B cell (primary cell): ENCODE measurements around the gene MOV10L1.
"Not testable (repeated sequence)": the region's sequence is repeated elsewhere in the genome, so short reads cannot be mapped to it uniquely, and the experiment has no call there.

Experiments
- EZH2 ChIP-seq: IDR thresholded peaks from 2 replicates; pipeline ENCODE4 v1.6.1; 2012; ENCODE audit warnings: borderline replicate concordance, low read depth, mild to moderate bottlenecking, moderate library complexity, low read length; ENCODE audit not compliant: insufficient read depth, poor library complexity, severe bottlenecking
- TF ChIP-seq, protein P1 (sequence below): fragments of 200-600 bp; IDR thresholded peaks from one replicate; pipeline ENCODE4 v1.8.0; 2022; ENCODE audit warnings: antibody characterized with exemption, mild to moderate bottlenecking

DNA sequence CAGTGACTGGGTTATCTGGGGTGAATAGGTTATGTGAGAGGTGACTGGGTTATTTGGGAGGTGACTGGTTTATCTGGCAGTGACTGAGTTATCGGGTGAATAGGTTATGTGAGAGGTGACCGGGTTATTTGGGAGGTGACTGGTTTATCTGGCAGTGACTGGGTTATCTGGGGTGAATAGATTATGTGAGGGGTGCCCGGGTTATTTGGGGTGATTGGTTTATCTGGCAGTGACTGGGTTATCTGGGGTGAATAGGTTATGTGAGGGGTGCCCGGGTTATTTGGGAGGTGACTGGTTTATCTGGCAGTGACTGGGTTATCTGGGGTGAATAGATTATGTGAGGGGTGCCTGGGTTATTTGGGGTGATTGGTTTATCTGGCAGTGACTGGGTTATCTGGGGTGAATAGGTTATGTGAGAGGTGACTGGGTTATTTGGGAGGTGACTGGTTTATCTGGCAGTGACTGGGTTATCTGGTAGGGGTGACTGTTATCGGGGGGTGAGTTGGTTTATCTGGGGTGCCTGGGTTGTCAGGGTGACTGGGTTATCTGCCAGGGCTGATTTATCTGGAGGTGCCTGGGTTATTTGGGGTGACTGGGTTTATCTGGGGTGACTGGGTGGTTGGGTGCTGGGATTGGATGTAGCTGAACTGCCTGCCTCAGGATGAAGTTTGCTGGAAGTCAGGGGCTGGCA is 78.8 kb downstream of the MOV10L1 start:
- TF ChIP-seq, protein P1, sequence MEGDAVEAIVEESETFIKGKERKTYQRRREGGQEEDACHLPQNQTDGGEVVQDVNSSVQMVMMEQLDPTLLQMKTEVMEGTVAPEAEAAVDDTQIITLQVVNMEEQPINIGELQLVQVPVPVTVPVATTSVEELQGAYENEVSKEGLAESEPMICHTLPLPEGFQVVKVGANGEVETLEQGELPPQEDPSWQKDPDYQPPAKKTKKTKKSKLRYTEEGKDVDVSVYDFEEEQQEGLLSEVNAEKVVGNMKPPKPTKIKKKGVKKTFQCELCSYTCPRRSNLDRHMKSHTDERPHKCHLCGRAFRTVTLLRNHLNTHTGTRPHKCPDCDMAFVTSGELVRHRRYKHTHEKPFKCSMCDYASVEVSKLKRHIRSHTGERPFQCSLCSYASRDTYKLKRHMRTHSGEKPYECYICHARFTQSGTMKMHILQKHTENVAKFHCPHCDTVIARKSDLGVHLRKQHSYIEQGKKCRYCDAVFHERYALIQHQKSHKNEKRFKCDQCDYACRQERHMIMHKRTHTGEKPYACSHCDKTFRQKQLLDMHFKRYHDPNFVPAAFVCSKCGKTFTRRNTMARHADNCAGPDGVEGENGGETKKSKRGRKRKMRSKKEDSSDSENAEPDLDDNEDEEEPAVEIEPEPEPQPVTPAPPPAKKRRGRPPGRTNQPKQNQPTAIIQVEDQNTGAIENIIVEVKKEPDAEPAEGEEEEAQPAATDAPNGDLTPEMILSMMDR: not testable (repeated sequence)
- TF ChIP-seq EZH2: not testable (repeated sequence)
